Stomach (tissue), 9 donors: ENCODE results near the gene ACE. TPM values are rescaled to one million over a fixed set of nuclear protein-coding genes. Genes with fewer than 3 reads are reported as not detected.

ENCODE experiments used
- DNase-seq, 2 donors: peaks; one replicate each; pipeline versions ENCODE4 v3.0.0 to v3.0.0-alpha.2; 2013 to 2019
- H3K27ac ChIP-seq, 5 donors: fragments of 200-600 bp in 4 of 5; sonication (generic) in 4 of 5; one replicate each; pipeline ENCODE4 v1.5.1; 2013 to 2019; ENCODE audit warnings: mild to moderate bottlenecking in 1 of 5, moderate library complexity in 1 of 5
- H3K27me3 ChIP-seq, 3 donors: fragments of 200-600 bp; sonication (generic); one replicate each; pipeline ENCODE4 v1.5.1; 2017 to 2019; ENCODE audit warnings: mixed run types in 1 of 3
- H3K36me3 ChIP-seq, 4 donors: fragments of 200-600 bp; sonication (generic); 1 replicate in 3 of 4; 2 replicates in 1 of 4; pipeline ENCODE4 v1.5.1; 2016 to 2019
- H3K4me1 ChIP-seq, 4 donors: fragments of 200-600 bp; sonication (generic); one replicate each; pipeline ENCODE4 v1.5.1; 2016 to 2019
- H3K4me3 ChIP-seq, 4 donors: fragments of 200-600 bp; sonication (generic) in 3 of 4; one replicate each; pipeline ENCODE4 v1.5.1; 2016 to 2019; ENCODE audit warnings: mild to moderate bottlenecking in 1 of 4
- H3K9me3 ChIP-seq, 4 donors: fragments of 200-600 bp; sonication (generic); one replicate each; pipeline ENCODE4 v1.5.1; 2016 to 2019
- CTCF ChIP-seq, 7 experiments: fragments of 450-650 bp in 4 of 7; fragments of 200-600 bp in 3 of 7; sonication (generic) in 3 of 7; IDR thresholded peaks; one replicate each; pipeline ENCODE4 v1.5.1; 2016 to 2019; ENCODE audit warnings: antibody characterized with exemption in 7 of 7, control low read depth in 2 of 7, mild to moderate bottlenecking in 1 of 7
- EP300 ChIP-seq: sonication (generic); formaldehyde crosslinking; IDR thresholded peaks from one replicate; pipeline ENCODE4 v1.6.1; 2017; ENCODE audit warnings: antibody characterized with exemption
- POLR2A ChIP-seq, 4 donors: fragments of 450-650 bp; IDR thresholded peaks; one replicate each; pipeline ENCODE4 v1.6.1; 2016; ENCODE audit warnings: antibody characterized with exemption in 4 of 4, control low read depth in 2 of 4, mild to moderate bottlenecking in 1 of 4, moderate library complexity in 1 of 4
- POLR2AphosphoS5 ChIP-seq, 3 donors: sonication (generic); formaldehyde crosslinking; IDR thresholded peaks; one replicate each; pipeline ENCODE4 v1.6.1; 2016; ENCODE audit warnings: antibody characterized with exemption in 3 of 3
- WGBS, 5 donors: extraction: QIAGEN DNeasy Blood & Tissue Kit in 3 of 5; methylation state at CpG; one replicate each; pipeline versions ENCODE4 v1.1.5 to v1.1.7; 2013 to 2018; 5-methylcytosine and 5-hydroxymethylcytosine counted together
- intact Hi-C: fragments of 100-400 bp; cut with DNase I; formaldehyde crosslinking; loops from one replicate; pipeline ENCODE4 v1.15.1; 2023; ENCODE audit warnings: low total_unique reads
- polyA plus RNA-seq, 3 donors: library from polyadenylated mRNA; stranded (reverse); fragments of 200-250 nt; gene quantifications; one replicate each; pipeline ENCODE4 v1.2.3, GENCODE V29; 2013
- total RNA-seq, 5 donors: library from RNA; depleted of rRNA; stranded (reverse); fragments of >200 nt; gene quantifications; one replicate each; pipeline versions ENCODE4 v1.1.0 to v1.2.3, GENCODE V29; 2014 to 2016
- donor health status: healthy with polysubstance abuse.
- donor health status: Bipolar disorder and iron deficiency.
- donor health status: healthy.

The ACE gene
- total and polyA plus RNA-seq, 8 donors = 1.3 to 232 (median 4.4) TPM

DNA sequence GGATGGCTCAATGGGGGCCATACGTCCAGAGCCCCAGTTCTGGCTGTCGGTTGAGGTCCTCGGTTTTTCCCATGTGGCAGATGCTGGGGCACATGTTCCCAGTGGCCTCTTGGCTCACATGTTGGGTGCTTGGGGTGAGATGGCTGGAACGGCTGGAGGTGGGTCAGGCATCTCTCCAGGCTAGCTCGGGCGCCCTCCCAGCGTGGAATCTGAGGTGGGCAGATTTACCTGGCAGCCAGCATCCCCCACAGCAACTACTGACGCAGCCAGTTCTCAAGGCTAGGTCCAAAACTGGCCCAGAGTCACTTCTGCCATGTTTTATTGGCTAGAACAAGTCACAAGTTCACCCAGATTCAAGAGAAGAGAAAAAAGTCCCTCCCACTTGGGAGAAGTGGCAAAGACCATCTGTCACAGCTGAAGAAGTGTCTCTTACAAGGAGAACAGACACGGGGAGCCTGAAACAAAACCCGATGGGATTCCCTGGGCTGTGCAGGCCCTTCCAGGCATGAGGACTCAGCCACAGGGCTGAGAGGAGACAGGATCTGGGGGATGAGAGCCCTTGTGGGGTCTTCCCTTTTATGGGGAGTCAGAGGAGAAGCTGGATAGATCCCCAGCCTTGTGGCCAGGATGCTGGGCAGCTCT, 15.2 kb downstream of the ACE start:
- TF ChIP-seq CTCF (IDR thresholded peaks at IDR 0.05) (no peak), POLR2A (IDR thresholded peaks at IDR 0.05) (no peak), POLR2AphosphoS5 (IDR thresholded peaks at IDR 0.05) (no peak), EP300 (no peak)
- no peaks in the 10 kb centered on the region for H3K4me1 ChIP-seq
- H3K9me3 ChIP-seq = no peaks in the 10 kb centered on the region
- H3K36me3 ChIP-seq = no peaks in the 10 kb centered on the region
- H3K27me3 ChIP-seq = no peaks in the 10 kb centered on the region
- no peak overlapping the region for H3K27ac ChIP-seq
- 80 to 90% (median 84%) methylated on average over 10 of the region's 10 CpGs for WGBS, 5 donors
- DNase-seq = no peak
- no peak overlapping the region for H3K4me3 ChIP-seq
- intact Hi-C loops = no loop called here

GRCh38 chr17:63492940-63493339, 16.1 kb downstream of the ACE start:
- Histone ChIP-seq H3K36me3 (no peaks in the 10 kb centered on the region), H3K4me3 (no peak overlapping the region), H3K27ac (no peak overlapping the region), H3K27me3 (no peaks in the 10 kb centered on the region), H3K4me1 (no peaks in the 10 kb centered on the region), H3K9me3 (no peaks in the 10 kb centered on the region)
- WGBS, 5 donors = 78 to 90% (median 85%) methylated on average over 6 of the region's 6 CpGs
- intact Hi-C loops = no loop called here
- no peak for TF ChIP-seq CTCF (IDR thresholded peaks at IDR 0.05)
- TF ChIP-seq EP300 = no peak
- no peak for TF ChIP-seq POLR2AphosphoS5 (IDR thresholded peaks at IDR 0.05)
- TF ChIP-seq POLR2A (IDR thresholded peaks at IDR 0.05) = no peak
- no peak for DNase-seq

GRCh38 chr17:63493411-63493810, 16.6 kb downstream of the ACE start:
- Histone ChIP-seq H3K4me3 (no peak overlapping the region), H3K9me3 (no peaks in the 10 kb centered on the region), H3K36me3 (no peaks in the 10 kb centered on the region), H3K4me1 (no peaks in the 10 kb centered on the region), H3K27me3 (no peaks in the 10 kb centered on the region), H3K27ac (no peak overlapping the region)
- no peak for TF ChIP-seq CTCF (IDR thresholded peaks at IDR 0.05)
- no peak for TF ChIP-seq POLR2A (IDR thresholded peaks at IDR 0.05)
- TF ChIP-seq POLR2AphosphoS5 (IDR thresholded peaks at IDR 0.05) = no peak
- TF ChIP-seq EP300 = no peak
- WGBS, 5 donors = 85 to 93% (median 90%) methylated on average over 9 of the region's 9 CpGs
- intact Hi-C loops = no loop called here
- DNase-seq = no peak

DNA sequence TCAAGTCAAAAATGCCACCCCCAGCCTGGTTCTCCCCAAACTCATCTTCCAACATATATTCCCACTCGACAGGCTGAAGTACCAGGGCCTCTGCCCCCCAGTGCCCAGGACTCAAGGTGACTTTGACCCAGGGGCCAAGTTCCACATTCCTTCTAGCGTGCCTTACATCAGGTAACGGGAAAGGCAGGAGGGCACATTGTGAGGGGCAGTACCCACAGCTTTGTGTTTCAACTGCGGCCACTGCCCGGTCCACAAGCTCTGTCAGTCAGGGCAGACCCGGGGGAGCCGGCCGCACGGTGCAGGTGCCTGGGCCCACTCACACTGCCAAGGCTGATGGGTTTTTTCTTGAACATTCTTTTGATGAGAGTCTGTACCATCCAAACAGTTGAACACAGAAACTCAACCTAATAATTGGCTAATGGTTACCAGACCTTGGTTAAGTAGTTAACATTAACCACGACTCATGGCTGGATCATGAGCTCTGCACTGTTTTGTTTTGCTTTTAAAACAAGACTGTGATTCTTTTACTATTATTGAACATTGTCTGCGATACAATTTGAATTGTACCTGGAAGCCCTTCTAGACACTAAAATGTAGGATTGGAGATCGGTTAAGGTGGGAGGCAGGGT, 17.6 kb downstream of the ACE start:
- H3K4me3 ChIP-seq = no peak overlapping the region
- H3K27me3 ChIP-seq = no peaks in the 10 kb centered on the region
- TF ChIP-seq EP300 (no peak), CTCF (IDR thresholded peaks at IDR 0.05) (no peak), POLR2AphosphoS5 (IDR thresholded peaks at IDR 0.05) (no peak), POLR2A (IDR thresholded peaks at IDR 0.05) (no peak)
- no peaks in the 10 kb centered on the region for H3K9me3 ChIP-seq
- intact Hi-C loops = no loop called here
- WGBS, 5 donors = 89 to 94% (median 92%) methylated on average over 12 of the region's 12 CpGs
- DNase-seq = no peak
- no peaks in the 10 kb centered on the region for H3K36me3 ChIP-seq
- H3K4me1 ChIP-seq = no peaks in the 10 kb centered on the region
- H3K27ac ChIP-seq = no peak overlapping the region
